HepG2 (cell line): ENCODE results near the gene ENPP1. TPM values are rescaled to one million over a fixed set of nuclear protein-coding genes. Genes with fewer than 3 reads are reported as not detected.
A peak's percentile ranks its signal among the peaks of the same experiment; 100 is the strongest.

Experiments
- CEBPZ ChIP-seq: IDR thresholded peaks from 2 replicates; pipeline ENCODE4 v1.6.1; 2012; ENCODE audit warnings: low read length, improper control_type of control experiment
- CREBL2 ChIP-seq: sonication (generic); formaldehyde crosslinking; IDR thresholded peaks from 2 replicates; pipeline ENCODE4 v1.8.1; 2023; ENCODE audit warnings: missing genetic modification reagents, mild to moderate bottlenecking, borderline replicate concordance
- MNT ChIP-seq: fragments of 450-650 bp; IDR thresholded peaks from 2 replicates; pipeline ENCODE4 v1.6.1; 2016
- NFYC ChIP-seq: IDR thresholded peaks from 2 replicates; pipeline ENCODE4 v1.6.1; 2016; ENCODE audit warnings: missing genetic modification reagents, missing compliant biosample characterization
- PREB ChIP-seq: sonication (generic); formaldehyde crosslinking; IDR thresholded peaks from 2 replicates; pipeline ENCODE4 v1.4.0; 2020; ENCODE audit warnings: missing genetic modification reagents
- RORA ChIP-seq: sonication (generic); formaldehyde crosslinking; IDR thresholded peaks from 2 replicates; pipeline ENCODE4 v1.5.0; 2020; ENCODE audit warnings: mild to moderate bottlenecking, missing genetic modification reagents, moderate library complexity
- SOX13 ChIP-seq, 3 experiments: fragments of 450-650 bp in 1 of 3; sonication (generic) in 1 of 3; formaldehyde crosslinking in 1 of 3; IDR thresholded peaks in 2 of 3; conservative IDR thresholded peaks in 1 of 3; 2 replicates each; pipeline versions ENCODE4 v1.5.0 to v1.6.1; 2016 to 2020; ENCODE audit warnings: antibody characterized with exemption in 1 of 3, mild to moderate bottlenecking in 1 of 3, missing compliant biosample characterization in 1 of 3, missing genetic modification reagents in 1 of 3, moderate library complexity in 1 of 3
- SP140L ChIP-seq: sonication (generic); formaldehyde crosslinking; IDR thresholded peaks from 2 replicates; pipeline ENCODE4 v1.4.0; 2020; ENCODE audit warnings: missing genetic modification reagents, borderline replicate concordance
- TBP ChIP-seq: sonication (generic); formaldehyde crosslinking; IDR thresholded peaks from 2 replicates; pipeline ENCODE4 v1.5.0; 2020; ENCODE audit warnings: missing genetic modification reagents
- ZBTB46 ChIP-seq: sonication (generic); formaldehyde crosslinking; IDR thresholded peaks from 2 replicates; pipeline ENCODE4 v1.4.0; 2020; ENCODE audit warnings: mild to moderate bottlenecking, missing genetic modification reagents, borderline replicate concordance
- ZFP82 ChIP-seq: sonication (generic); formaldehyde crosslinking; IDR thresholded peaks from 2 replicates; pipeline ENCODE4 v1.5.1; 2020; ENCODE audit warnings: mild to moderate bottlenecking, missing genetic modification reagents, borderline replicate concordance
- ZNF17 ChIP-seq: sonication (generic); formaldehyde crosslinking; IDR thresholded peaks from 2 replicates; pipeline ENCODE4 v1.5.0; 2020; ENCODE audit warnings: mild to moderate bottlenecking, missing genetic modification reagents
- ZNF549 ChIP-seq: sonication (generic); formaldehyde crosslinking; IDR thresholded peaks from 2 replicates; pipeline ENCODE4 v1.5.0; 2020; ENCODE audit warnings: missing genetic modification reagents
- ZNF563 ChIP-seq: sonication (generic); formaldehyde crosslinking; IDR thresholded peaks from 2 replicates; pipeline ENCODE4 v1.8.0; 2022; ENCODE audit warnings: mild to moderate bottlenecking, moderate library complexity, missing genetic modification reagents
- ZNF567 ChIP-seq: sonication (generic); formaldehyde crosslinking; IDR thresholded peaks from 2 replicates; pipeline ENCODE4 v1.8.1; 2023; ENCODE audit warnings: mild to moderate bottlenecking, missing genetic modification reagents, borderline replicate concordance
- ZNF577 ChIP-seq: sonication (generic); formaldehyde crosslinking; IDR thresholded peaks from 2 replicates; pipeline ENCODE4 v1.4.0; 2020; ENCODE audit warnings: mild to moderate bottlenecking, low read depth, missing genetic modification reagents, borderline replicate concordance
- ZNF615 ChIP-seq: sonication (generic); formaldehyde crosslinking; IDR thresholded peaks from 2 replicates; pipeline ENCODE4 v1.5.0; 2020; ENCODE audit warnings: mild to moderate bottlenecking, missing genetic modification reagents, borderline replicate concordance
- ZSCAN20 ChIP-seq: sonication (generic); formaldehyde crosslinking; IDR thresholded peaks from 2 replicates; pipeline ENCODE4 v1.4.0; 2020; ENCODE audit warnings: missing genetic modification reagents, mild to moderate bottlenecking, borderline replicate concordance
- ZSCAN5A ChIP-seq: sonication (generic); formaldehyde crosslinking; IDR thresholded peaks from 2 replicates; pipeline ENCODE4 v1.8.0; 2022; ENCODE audit warnings: mild to moderate bottlenecking, missing genetic modification reagents, borderline replicate concordance
- polyA plus RNA-seq, 8 experiments: library from polyadenylated mRNA; depleted of rRNA in 3 of 8; stranded (reverse) in 7 of 8; unstranded in 1 of 8; fragments of >200 nt; fragmentation: Illumina TruSeq in 4 of 8; extraction: Trizol in 4 of 8; gene quantifications; 2 replicates each; pipeline versions ENCODE4 v1.2.1 to v1.2.3, GENCODE V29; 2011 to 2016; ENCODE audit warnings: low read depth in 4 of 8, missing spikeins in 1 of 8, mixed read lengths in 1 of 8; ENCODE audit not compliant: insufficient read depth in 1 of 8
- total RNA-seq, 5 experiments: library from RNA; depleted of rRNA; stranded (reverse); fragments of >200 nt; fragmentation: Illumina TruSeq; extraction: Trizol; gene quantifications; 2 replicates each; pipeline ENCODE4 v1.2.3, GENCODE V29; 2016; ENCODE audit warnings: low read depth in 1 of 5

ENPP1 gene
- total and polyA plus RNA-seq, 2 of the 13 experiments (the other 11 are each of a cell fraction or from before 2014, with no cell fraction given): 56.5 to 160 TPM

GRCh38 chr6:131844243-131844841 is 36.5 kb downstream of the ENPP1 start (continued):
- TF ChIP-seq PREB: no peak
- no peak for TF ChIP-seq ZNF549 (CRISPR knock-in tag)
- peak; percentile 76; the same call in 1 of the 2 replicates for TF ChIP-seq CREBL2 (CRISPR knock-in tag)
- no peak for TF ChIP-seq RORA
- peak; percentile 62; the same call in 1 of the 2 replicates for TF ChIP-seq ZNF615
- TF ChIP-seq SP140L: 0 out of 2 replicates have a peak, but pooled peaks have one; percentile 64
- no peak for TF ChIP-seq ZFP82 (CRISPR knock-in tag)
- no peak for TF ChIP-seq CEBPZ
- TF ChIP-seq ZNF577 (CRISPR knock-in tag): no peak
- no peak for TF ChIP-seq ZNF17 (CRISPR knock-in tag)
- TF ChIP-seq SOX13 (IDR thresholded peaks at IDR 0.05): peak; percentile 81
- peak in 1 of 2 experiments; percentile 91; a peak in 2 of 4 replicates for TF ChIP-seq SOX13 (CRISPR knock-in tag; conservative IDR thresholded peaks at IDR 0.05 in 1 of 2, IDR thresholded peaks at IDR 0.05 in 1 of 2)
- TF ChIP-seq NFYC (CRISPR knock-in tag): peak; percentile 80
- TF ChIP-seq ZNF563: no peak
- TF ChIP-seq ZBTB46 (CRISPR knock-in tag): no peak
- peak; percentile 72; the same call in 1 of the 2 replicates for TF ChIP-seq MNT
- TF ChIP-seq ZSCAN5A: no peak; the same call in 1 of the 2 replicates
- TF ChIP-seq ZSCAN20 (CRISPR knock-in tag): no peak
- TF ChIP-seq TBP (CRISPR knock-in tag): no peak
- no peak for TF ChIP-seq ZNF567 (CRISPR knock-in tag)
